Right atrium auricular region (tissue), 2 donors: ENCODE data around the gene PPP1R27. TPM values are rescaled to one million over a fixed set of nuclear protein-coding genes. Genes with fewer than 3 reads are reported as not detected.

Source experiments
- DNase-seq: peaks from one replicate; pipeline ENCODE4 v3.0.0-alpha.2; 2019; ENCODE audit warnings: low spot score
- H3K27ac ChIP-seq, 2 donors: fragments of 200-600 bp; sonication (generic); 1 replicate in 1 of 2; 2 replicates in 1 of 2; pipeline ENCODE4 v1.5.1; 2016 to 2019
- H3K27me3 ChIP-seq, 2 donors: fragments of 200-600 bp; sonication (generic); one replicate each; pipeline versions ENCODE4 v1.5.1 to v1.6.0; 2017 to 2019
- H3K36me3 ChIP-seq: fragments of 200-600 bp; sonication (generic); one replicate; pipeline ENCODE4 v1.5.1; 2016
- H3K4me1 ChIP-seq, 2 donors: fragments of 200-600 bp; sonication (generic); one replicate each; pipeline versions ENCODE4 v1.5.1 to v1.6.0; 2017 to 2019
- H3K4me3 ChIP-seq, 2 donors: fragments of 200-600 bp; sonication (generic); 1 replicate in 1 of 2; 2 replicates in 1 of 2; pipeline ENCODE4 v1.5.1; 2017 to 2019; ENCODE audit warnings: mild to moderate bottlenecking in 1 of 2, moderate library complexity in 1 of 2
- H3K9me3 ChIP-seq, 2 donors: fragments of 200-600 bp; sonication (generic); one replicate each; pipeline ENCODE4 v1.5.1; 2019
- total RNA-seq, 2 donors: library from RNA; depleted of rRNA; stranded (reverse); fragments of >200 nt; gene quantifications; one replicate each; pipeline ENCODE4 v1.1.0, GENCODE V29; 2016
- TF ChIP-seq, protein P1 (sequence below), 2 donors: fragments of 200-600 bp; sonication (generic); IDR thresholded peaks; one replicate each; pipeline ENCODE4 v1.5.1; 2019; ENCODE audit warnings: antibody characterized with exemption in 2 of 2

The PPP1R27 gene
- total RNA-seq, 2 donors from 2014 or later, result not detected

DNA sequence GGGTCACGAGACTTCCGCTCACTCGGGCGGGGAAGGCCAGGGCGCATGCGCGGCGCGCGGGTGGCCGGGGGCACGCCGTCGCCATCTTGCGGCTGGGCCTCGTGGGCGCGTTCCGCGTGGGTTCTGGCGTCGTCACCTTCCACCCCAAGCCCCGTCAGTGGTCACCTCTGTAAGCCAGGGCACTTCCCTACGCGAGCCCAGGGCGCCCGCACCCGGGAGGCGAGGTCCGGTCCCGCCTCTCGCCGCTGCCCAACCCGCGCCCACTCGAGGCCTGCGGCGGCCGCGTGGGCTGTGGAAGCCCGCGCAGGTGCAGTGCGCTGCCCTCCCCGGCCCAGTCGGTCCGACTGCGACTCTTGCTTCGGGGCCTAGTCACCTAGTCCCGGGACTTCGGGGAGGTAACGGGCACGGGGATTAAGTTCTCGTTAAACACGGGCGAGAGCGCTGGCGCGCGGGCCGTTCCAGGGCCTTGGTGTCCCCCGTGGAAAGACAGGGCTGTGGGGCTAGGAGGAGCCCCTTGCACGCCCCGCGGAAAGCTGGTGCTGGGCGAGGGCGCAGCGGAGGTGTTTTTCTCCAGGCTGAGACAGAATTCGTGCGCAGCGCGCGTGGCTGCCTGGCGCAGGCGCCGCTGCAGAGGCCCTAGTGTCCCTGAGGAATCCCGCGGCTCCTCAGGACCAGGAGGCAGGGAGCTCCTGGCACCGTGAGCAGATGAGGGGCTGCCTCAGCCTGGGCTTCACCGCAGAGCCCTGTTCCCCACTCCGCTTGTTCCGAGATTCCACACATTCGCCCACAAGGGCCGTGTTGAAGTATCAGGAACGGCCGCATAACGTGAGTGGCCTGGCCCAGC, 36.8 kb upstream of the PPP1R27 start:
- Histone ChIP-seq H3K9me3 (no peaks in the 10 kb centered on the region), H3K4me3 (peak overlapping the region; percentile 63 to 81), H3K27me3 (no peaks in the 10 kb centered on the region), H3K27ac (peak overlapping the region; percentile 93 to 95), H3K4me1 (peaks cover 0 to 50% of the 10 kb centered on the region in 2 donors), H3K36me3 (peaks cover 26% of the 10 kb centered on the region)
- TF ChIP-seq, protein P1, sequence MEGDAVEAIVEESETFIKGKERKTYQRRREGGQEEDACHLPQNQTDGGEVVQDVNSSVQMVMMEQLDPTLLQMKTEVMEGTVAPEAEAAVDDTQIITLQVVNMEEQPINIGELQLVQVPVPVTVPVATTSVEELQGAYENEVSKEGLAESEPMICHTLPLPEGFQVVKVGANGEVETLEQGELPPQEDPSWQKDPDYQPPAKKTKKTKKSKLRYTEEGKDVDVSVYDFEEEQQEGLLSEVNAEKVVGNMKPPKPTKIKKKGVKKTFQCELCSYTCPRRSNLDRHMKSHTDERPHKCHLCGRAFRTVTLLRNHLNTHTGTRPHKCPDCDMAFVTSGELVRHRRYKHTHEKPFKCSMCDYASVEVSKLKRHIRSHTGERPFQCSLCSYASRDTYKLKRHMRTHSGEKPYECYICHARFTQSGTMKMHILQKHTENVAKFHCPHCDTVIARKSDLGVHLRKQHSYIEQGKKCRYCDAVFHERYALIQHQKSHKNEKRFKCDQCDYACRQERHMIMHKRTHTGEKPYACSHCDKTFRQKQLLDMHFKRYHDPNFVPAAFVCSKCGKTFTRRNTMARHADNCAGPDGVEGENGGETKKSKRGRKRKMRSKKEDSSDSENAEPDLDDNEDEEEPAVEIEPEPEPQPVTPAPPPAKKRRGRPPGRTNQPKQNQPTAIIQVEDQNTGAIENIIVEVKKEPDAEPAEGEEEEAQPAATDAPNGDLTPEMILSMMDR (IDR thresholded peaks at IDR 0.05), result peak in 1 of 2 donors; percentile 68
- DNase-seq, result peak; percentile 95

DNA sequence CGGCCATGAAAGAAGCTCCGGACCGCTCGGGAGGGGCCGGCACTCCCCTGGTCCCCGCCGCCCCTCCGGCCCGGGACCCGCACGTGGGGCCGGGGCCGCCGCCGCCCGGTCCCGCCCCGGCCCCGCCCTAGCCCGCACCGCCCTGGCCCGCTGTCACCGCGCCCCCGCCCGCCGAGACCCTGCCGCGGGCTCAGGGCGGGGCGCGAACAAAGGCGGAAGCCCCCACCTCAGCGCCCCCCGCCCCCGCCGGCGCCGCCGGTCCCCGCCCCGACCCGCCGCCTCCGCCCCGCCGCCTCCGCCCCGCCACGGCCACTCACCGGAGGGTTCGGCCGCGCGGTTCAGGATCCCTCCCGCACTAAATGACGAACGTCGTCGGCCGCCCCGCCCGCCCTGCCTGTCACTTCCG, 36.1 kb upstream of the PPP1R27 start, which contains the start of gene ARHGDIA:
Gene ARHGDIA (minus strand): TSS at position 357 of the 406 bp plus-strand sequence. CDS start 1,407 bp downstream, outside the sequence.
- Histone ChIP-seq H3K4me3 (peak within 1 kb of the TSS; percentile 63 to 81), H3K27ac (peak within 1 kb of the TSS; percentile 93 to 95), H3K27me3 (no peaks in the 10 kb centered on the region), H3K36me3 (peaks cover 26% of the 10 kb centered on the region), H3K9me3 (no peaks in the 10 kb centered on the region), H3K4me1 (peaks cover 0 to 56% of the 10 kb centered on the region in 2 donors)
- TF ChIP-seq, protein P1 (IDR thresholded peaks at IDR 0.05), result no peak
- no peak for DNase-seq

DNA sequence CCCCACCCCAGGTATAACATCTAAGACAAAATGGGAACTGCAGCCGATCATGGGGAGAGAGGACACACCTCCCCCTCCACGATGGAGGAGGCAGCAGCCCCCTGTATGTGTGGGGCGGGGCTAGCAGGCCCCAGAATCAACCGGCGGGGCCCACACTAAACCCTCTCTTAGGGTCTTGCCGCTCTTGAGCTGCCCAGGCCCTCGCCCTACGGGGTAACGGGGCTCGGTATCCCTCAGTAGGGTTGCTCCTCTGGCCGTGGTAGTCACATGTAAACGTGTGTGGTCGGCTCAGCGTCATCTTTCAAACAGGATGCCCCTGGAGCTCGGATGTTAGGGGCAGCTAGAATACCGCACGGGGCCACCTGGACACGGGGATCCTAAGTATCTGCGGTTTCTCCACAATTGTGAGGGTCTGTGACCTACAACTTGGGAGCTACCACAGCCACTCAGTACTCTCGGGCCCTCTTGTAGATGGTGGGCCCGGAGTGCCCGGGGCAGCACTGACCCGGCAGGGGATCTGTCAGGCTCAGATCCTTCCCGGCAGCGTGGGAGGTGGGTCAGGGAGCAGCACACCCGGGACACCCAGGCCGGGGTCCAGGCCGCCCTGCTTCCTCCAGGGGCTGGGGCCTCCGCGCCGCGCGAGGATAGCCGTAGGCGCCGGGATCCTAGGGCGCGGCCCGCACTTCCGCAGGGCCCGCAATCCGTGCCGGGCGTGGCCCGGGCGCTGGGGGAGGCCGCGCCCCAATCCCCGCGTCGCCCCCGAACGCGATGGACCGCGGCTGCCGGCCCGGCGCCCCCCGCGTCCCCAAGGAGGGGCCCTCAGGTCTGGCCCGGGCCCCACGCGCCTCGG, 35.5 kb upstream of the PPP1R27 start:
- no peak for DNase-seq
- no peaks in the 10 kb centered on the region for H3K9me3 ChIP-seq
- H3K36me3 ChIP-seq, result peaks cover 26% of the 10 kb centered on the region
- TF ChIP-seq, protein P1 (IDR thresholded peaks at IDR 0.05), result no peak
- peak overlapping the region; percentile 93 to 95 for H3K27ac ChIP-seq
- peaks cover 0 to 60% of the 10 kb centered on the region in 2 donors for H3K4me1 ChIP-seq
- peak overlapping the region; percentile 63 to 81 for H3K4me3 ChIP-seq
- no peaks in the 10 kb centered on the region for H3K27me3 ChIP-seq

DNA sequence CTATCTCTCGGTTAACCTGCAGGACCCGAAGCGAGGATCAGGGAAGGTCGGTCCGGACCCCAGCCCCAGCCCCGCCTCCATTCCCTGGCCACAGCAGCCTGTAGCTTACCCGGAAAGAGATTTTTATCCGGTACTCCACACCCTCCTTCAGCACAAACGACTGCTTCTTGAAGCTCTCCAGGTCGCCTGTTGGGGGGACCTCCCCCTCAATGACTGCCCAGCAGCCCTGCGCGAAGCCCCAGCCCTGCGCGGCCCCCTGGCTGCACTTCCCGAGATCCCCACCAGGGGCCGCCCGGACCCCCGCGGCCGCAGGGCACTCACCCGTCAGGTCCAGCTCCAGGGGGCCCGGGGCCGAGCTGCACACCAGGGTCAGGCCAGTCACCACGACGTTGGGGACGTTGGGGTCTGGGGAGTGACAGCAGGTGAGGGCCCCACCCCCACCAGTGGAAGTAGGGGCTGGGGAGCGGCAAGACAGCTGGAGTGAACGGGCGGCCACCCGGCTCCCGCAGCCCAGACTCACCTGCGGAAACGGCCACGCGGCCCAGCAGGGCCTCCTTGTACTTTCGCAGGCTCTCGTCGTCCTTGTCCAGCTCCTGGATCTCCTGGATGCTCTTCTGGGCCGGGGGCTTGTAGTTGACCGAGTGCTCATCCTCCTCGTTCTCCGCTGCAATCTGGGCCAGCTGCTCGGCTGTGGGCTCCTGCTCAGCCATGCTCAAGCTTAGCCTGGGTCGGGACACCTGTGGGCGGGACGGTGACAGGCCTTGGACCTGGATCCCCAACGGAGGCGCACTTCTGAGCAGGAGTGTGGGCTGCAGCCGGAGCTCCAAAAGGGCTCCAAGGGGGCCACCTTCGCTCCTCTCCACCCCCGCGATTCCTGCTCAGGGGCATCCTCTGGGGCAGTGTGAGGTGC, 34.6 kb upstream of the PPP1R27 start:
- Histone ChIP-seq H3K36me3 (peaks cover 26% of the 10 kb centered on the region), H3K4me3 (peak overlapping the region; percentile 63 to 81), H3K27ac (peak overlapping the region; percentile 93 to 95), H3K9me3 (no peaks in the 10 kb centered on the region), H3K27me3 (no peaks in the 10 kb centered on the region), H3K4me1 (peaks cover 0 to 60% of the 10 kb centered on the region in 2 donors)
- DNase-seq, result no peak
- TF ChIP-seq, protein P1 (IDR thresholded peaks at IDR 0.05), result peak; percentile 92 to 93

DNA sequence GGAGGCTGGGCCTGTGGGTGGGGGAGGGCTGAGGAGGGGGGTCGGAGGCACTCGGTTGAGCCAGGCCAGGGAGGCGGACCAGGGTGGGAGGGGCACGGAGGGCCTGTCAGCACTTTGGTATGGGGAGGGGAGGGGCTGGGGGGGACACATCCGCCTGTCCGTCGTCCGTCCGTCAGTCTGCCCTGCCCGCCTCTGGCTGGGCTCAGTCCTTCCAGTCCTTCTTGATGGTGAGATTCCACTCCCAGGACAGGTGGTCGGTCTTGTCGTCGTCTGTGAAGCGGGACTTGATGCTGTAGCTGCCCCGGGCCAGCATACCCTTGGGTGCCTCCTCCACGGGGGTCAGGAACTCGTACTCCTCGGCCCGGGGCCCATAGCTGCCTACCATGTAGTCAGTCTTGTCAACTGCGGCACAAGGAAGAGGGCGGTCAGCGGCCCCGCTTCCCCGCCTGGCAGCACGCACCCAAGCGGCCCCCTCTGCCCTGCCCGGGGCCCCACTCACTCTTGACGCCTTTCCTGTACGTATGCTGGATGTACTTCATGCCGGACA, 33.9 kb upstream of the PPP1R27 start:
- TF ChIP-seq, protein P1 (IDR thresholded peaks at IDR 0.05), result no peak
- DNase-seq, result no peak
- peaks cover 26% of the 10 kb centered on the region for H3K36me3 ChIP-seq
- no peaks in the 10 kb centered on the region for H3K9me3 ChIP-seq
- peak overlapping the region in 1 of 2 donors; percentile 81 for H3K4me3 ChIP-seq
- no peaks in the 10 kb centered on the region for H3K27me3 ChIP-seq
- H3K4me1 ChIP-seq, result peaks cover 0 to 60% of the 10 kb centered on the region in 2 donors
- H3K27ac ChIP-seq, result peak overlapping the region; percentile 93 to 95
